ENCODE data around the gene CDH2. TPM values are rescaled to one million over a fixed set of nuclear protein-coding genes. Genes with fewer than 3 reads are reported as not detected.

Gene CDH2
- total and polyA plus RNA-seq, 9 donors, result 3.3 to 10.0 (median 6.1) TPM

GRCh38 chr18:28115149-28115550 is 61.8 kb downstream of the CDH2 start:
- DNase-seq, result no peak
- Histone ChIP-seq H3K27ac (ENCODE audit: low read length) (no peak overlapping the region), H3K9me3 (replicated peaks; ENCODE audit: control insufficient read depth, low read depth, low read length) (no peaks in the 10 kb centered on the region), H3K27me3 (ENCODE audit: control insufficient read depth, insufficient read depth, low read length) (no peaks in the 10 kb centered on the region), H3K4me3 (ENCODE audit: low read length) (no peak overlapping the region), H3K4me1 (ENCODE audit: control insufficient read depth, insufficient read depth, low read length) (peaks cover under 1% of the 10 kb centered on the region), H3K36me3 (ENCODE audit: control insufficient read depth, insufficient read depth, low read length) (no peaks in the 10 kb centered on the region)
- WGBS (ENCODE audit: insufficient coverage), result no CpG with 5 or more reads among the region's 2 CpGs

GRCh38 chr18:28114472-28114871 is 62.5 kb downstream of the CDH2 start:
- H3K27me3 ChIP-seq (ENCODE audit: control insufficient read depth, insufficient read depth, low read length), result no peaks in the 10 kb centered on the region
- no peak overlapping the region for H3K27ac ChIP-seq (ENCODE audit: low read length)
- H3K36me3 ChIP-seq (ENCODE audit: control insufficient read depth, insufficient read depth, low read length), result no peaks in the 10 kb centered on the region
- H3K4me1 ChIP-seq (ENCODE audit: control insufficient read depth, insufficient read depth, low read length), result peaks cover 2% of the 10 kb centered on the region
- no CpG with 5 or more reads among the region's 3 CpGs for WGBS (ENCODE audit: insufficient coverage)
- no peak overlapping the region for H3K4me3 ChIP-seq (ENCODE audit: low read length)
- no peak for DNase-seq
- no peaks in the 10 kb centered on the region for H3K9me3 ChIP-seq (replicated peaks; ENCODE audit: control insufficient read depth, low read depth, low read length)

- H3K9me3 ChIP-seq (replicated peaks; ENCODE audit: control insufficient read depth, low read depth, low read length), result no peaks in the 10 kb centered on the region
- H3K4me3 ChIP-seq (ENCODE audit: low read length), result no peak overlapping the region
- H3K36me3 ChIP-seq (ENCODE audit: control insufficient read depth, insufficient read depth, low read length), result no peaks in the 10 kb centered on the region
- no peaks in the 10 kb centered on the region for H3K27me3 ChIP-seq (ENCODE audit: control insufficient read depth, insufficient read depth, low read length)
- H3K4me1 ChIP-seq (ENCODE audit: control insufficient read depth, insufficient read depth, low read length), result peaks cover 2% of the 10 kb centered on the region
- DNase-seq, result no peak
- no peak overlapping the region for H3K27ac ChIP-seq (ENCODE audit: low read length)
- WGBS (ENCODE audit: insufficient coverage), result no CpG with 5 or more reads among the region's 3 CpGs
Observed at GRCh38 chr18:28113271-28114029, 63.5 kb downstream of the CDH2 start.

- DNase-seq, result no peak
- Histone ChIP-seq H3K27ac (ENCODE audit: low read length) (no peak overlapping the region), H3K4me1 (ENCODE audit: control insufficient read depth, insufficient read depth, low read length) (peaks cover 2% of the 10 kb centered on the region), H3K27me3 (ENCODE audit: control insufficient read depth, insufficient read depth, low read length) (no peaks in the 10 kb centered on the region), H3K36me3 (ENCODE audit: control insufficient read depth, insufficient read depth, low read length) (no peaks in the 10 kb centered on the region), H3K9me3 (replicated peaks; ENCODE audit: control insufficient read depth, low read depth, low read length) (no peaks in the 10 kb centered on the region), H3K4me3 (ENCODE audit: low read length) (no peak overlapping the region)
- 100% methylated on average over 1 of the region's 5 CpGs for WGBS (ENCODE audit: insufficient coverage)
Observed at GRCh38 chr18:28112056-28112470, 64.9 kb downstream of the CDH2 start.

GRCh38 chr18:28110924-28111323 is 66.0 kb downstream of the CDH2 start:
- no peak overlapping the region for H3K27ac ChIP-seq (ENCODE audit: low read length)
- no peaks in the 10 kb centered on the region for H3K27me3 ChIP-seq (ENCODE audit: control insufficient read depth, insufficient read depth, low read length)
- H3K36me3 ChIP-seq (ENCODE audit: control insufficient read depth, insufficient read depth, low read length), result no peaks in the 10 kb centered on the region
- 85% methylated on average over 4 of the region's 9 CpGs for WGBS (ENCODE audit: insufficient coverage)
- DNase-seq, result no peak
- H3K9me3 ChIP-seq (replicated peaks; ENCODE audit: control insufficient read depth, low read depth, low read length), result no peaks in the 10 kb centered on the region
- no peak overlapping the region for H3K4me3 ChIP-seq (ENCODE audit: low read length)
- peaks cover 2% of the 10 kb centered on the region for H3K4me1 ChIP-seq (ENCODE audit: control insufficient read depth, insufficient read depth, low read length)

GRCh38 chr18:28109781-28110560 is 67.0 kb downstream of the CDH2 start:
- Histone ChIP-seq H3K27ac (ENCODE audit: low read length) (no peak overlapping the region), H3K4me3 (ENCODE audit: low read length) (no peak overlapping the region), H3K9me3 (replicated peaks; ENCODE audit: control insufficient read depth, low read depth, low read length) (no peaks in the 10 kb centered on the region), H3K36me3 (ENCODE audit: control insufficient read depth, insufficient read depth, low read length) (no peaks in the 10 kb centered on the region), H3K27me3 (ENCODE audit: control insufficient read depth, insufficient read depth, low read length) (no peaks in the 10 kb centered on the region), H3K4me1 (ENCODE audit: control insufficient read depth, insufficient read depth, low read length) (peaks cover 2% of the 10 kb centered on the region)
- 62% methylated on average over 4 of the region's 5 CpGs for WGBS (ENCODE audit: insufficient coverage)
- peak; percentile 89 for DNase-seq

- DNase-seq, result peak; percentile 30
- H3K9me3 ChIP-seq (replicated peaks; ENCODE audit: control insufficient read depth, low read depth, low read length), result no peaks in the 10 kb centered on the region
- H3K4me1 ChIP-seq (ENCODE audit: control insufficient read depth, insufficient read depth, low read length), result peaks cover 2% of the 10 kb centered on the region
- no peaks in the 10 kb centered on the region for H3K27me3 ChIP-seq (ENCODE audit: control insufficient read depth, insufficient read depth, low read length)
- no peak overlapping the region for H3K27ac ChIP-seq (ENCODE audit: low read length)
- no peaks in the 10 kb centered on the region for H3K36me3 ChIP-seq (ENCODE audit: control insufficient read depth, insufficient read depth, low read length)
- WGBS (ENCODE audit: insufficient coverage), result no CpG with 5 or more reads among the region's 3 CpGs
- H3K4me3 ChIP-seq (ENCODE audit: low read length), result no peak overlapping the region
Observed at GRCh38 chr18:28108814-28109213, 68.1 kb downstream of the CDH2 start.

- DNase-seq, result no peak
- H3K27ac ChIP-seq (ENCODE audit: low read length), result no peak overlapping the region
- no peaks in the 10 kb centered on the region for H3K27me3 ChIP-seq (ENCODE audit: control insufficient read depth, insufficient read depth, low read length)
- no peaks in the 10 kb centered on the region for H3K9me3 ChIP-seq (replicated peaks; ENCODE audit: control insufficient read depth, low read depth, low read length)
- WGBS (ENCODE audit: insufficient coverage), result no CpG with 5 or more reads among the region's 1 CpG
- no peak overlapping the region for H3K4me3 ChIP-seq (ENCODE audit: low read length)
- peaks cover 2% of the 10 kb centered on the region for H3K4me1 ChIP-seq (ENCODE audit: control insufficient read depth, insufficient read depth, low read length)
- H3K36me3 ChIP-seq (ENCODE audit: control insufficient read depth, insufficient read depth, low read length), result no peaks in the 10 kb centered on the region
Observed at GRCh38 chr18:28108254-28108653, 68.7 kb downstream of the CDH2 start.

GRCh38 chr18:28099237-28099636 is 77.7 kb downstream of the CDH2 start:
- Histone ChIP-seq H3K9me3 (replicated peaks; ENCODE audit: control insufficient read depth, low read depth, low read length) (no peaks in the 10 kb centered on the region), H3K4me3 (ENCODE audit: low read length) (no peak overlapping the region), H3K4me1 (ENCODE audit: control insufficient read depth, insufficient read depth, low read length) (no peaks in the 10 kb centered on the region), H3K36me3 (ENCODE audit: control insufficient read depth, insufficient read depth, low read length) (no peaks in the 10 kb centered on the region), H3K27me3 (ENCODE audit: control insufficient read depth, insufficient read depth, low read length) (no peaks in the 10 kb centered on the region), H3K27ac (ENCODE audit: low read length) (no peak overlapping the region)
- DNase-seq, result no peak

- H3K9me3 ChIP-seq (replicated peaks; ENCODE audit: control insufficient read depth, low read depth, low read length), result no peaks in the 10 kb centered on the region
- 100% methylated on average over 2 of the region's 4 CpGs for WGBS (ENCODE audit: insufficient coverage)
- H3K4me1 ChIP-seq (ENCODE audit: control insufficient read depth, insufficient read depth, low read length), result no peaks in the 10 kb centered on the region
- no peak overlapping the region for H3K27ac ChIP-seq (ENCODE audit: low read length)
- no peak for DNase-seq
- no peak overlapping the region for H3K4me3 ChIP-seq (ENCODE audit: low read length)
- H3K36me3 ChIP-seq (ENCODE audit: control insufficient read depth, insufficient read depth, low read length), result no peaks in the 10 kb centered on the region
- H3K27me3 ChIP-seq (ENCODE audit: control insufficient read depth, insufficient read depth, low read length), result no peaks in the 10 kb centered on the region
Observed at GRCh38 chr18:28095631-28096030, 81.3 kb downstream of the CDH2 start.
